Upper lobe of right lung (tissue), 1 donor: ENCODE measurements around the gene STRIP1. TPM values are rescaled to one million over a fixed set of nuclear protein-coding genes. Genes with fewer than 3 reads are reported as not detected.
A peak's percentile ranks its signal among the peaks of the same experiment; 100 is the strongest.

Source experiments
- ATAC-seq: fragments of 200-7000 bp; cut with Tn5 transposase; one replicate; pipeline ENCODE4 v1.9.1; 2020; ENCODE audit warnings: mild to moderate bottlenecking, moderate library complexity
- DNase-seq: peaks from one replicate; pipeline ENCODE4 v3.0.0-alpha.2; 2020
- H3K27ac ChIP-seq: fragments of 200-600 bp; one replicate; pipeline ENCODE4 v1.8.0; 2022
- H3K27me3 ChIP-seq: fragments of 200-600 bp; one replicate; pipeline ENCODE4 v1.8.0; 2022; ENCODE audit warnings: mild to moderate bottlenecking
- H3K36me3 ChIP-seq: fragments of 200-600 bp; one replicate; pipeline ENCODE4 v1.8.0; 2022
- H3K4me1 ChIP-seq: fragments of 200-600 bp; one replicate; pipeline ENCODE4 v1.8.0; 2022
- H3K4me3 ChIP-seq: fragments of 200-600 bp; one replicate; pipeline ENCODE4 v1.8.0; 2022; ENCODE audit warnings: mild to moderate bottlenecking
- H3K9me3 ChIP-seq: fragments of 200-600 bp; one replicate; pipeline ENCODE4 v1.8.0; 2022
- CTCF ChIP-seq: fragments of 200-600 bp; IDR thresholded peaks from one replicate; pipeline ENCODE4 v1.8.0; 2022; ENCODE audit warnings: antibody characterized with exemption
- intact Hi-C: fragments of 100-400 bp; cut with DNase I; formaldehyde crosslinking; loops from one replicate; pipeline ENCODE4 v1.11.0; 2022
- total RNA-seq: library from RNA; stranded (reverse); fragmentation: NEBNext Ultra II Directional; extraction: Animal tissue kit (Norgen Biotek cat#: 25700); gene quantifications from one replicate; pipeline ENCODE4 v1.2.1, GENCODE V29; 2021
- donor health status: DM: no; HTN: yes; CAD: no; lungs with severe emphysema.

STRIP1 gene
- total RNA-seq, 1 donor from 2014 or later = 35.6 TPM

DNA sequence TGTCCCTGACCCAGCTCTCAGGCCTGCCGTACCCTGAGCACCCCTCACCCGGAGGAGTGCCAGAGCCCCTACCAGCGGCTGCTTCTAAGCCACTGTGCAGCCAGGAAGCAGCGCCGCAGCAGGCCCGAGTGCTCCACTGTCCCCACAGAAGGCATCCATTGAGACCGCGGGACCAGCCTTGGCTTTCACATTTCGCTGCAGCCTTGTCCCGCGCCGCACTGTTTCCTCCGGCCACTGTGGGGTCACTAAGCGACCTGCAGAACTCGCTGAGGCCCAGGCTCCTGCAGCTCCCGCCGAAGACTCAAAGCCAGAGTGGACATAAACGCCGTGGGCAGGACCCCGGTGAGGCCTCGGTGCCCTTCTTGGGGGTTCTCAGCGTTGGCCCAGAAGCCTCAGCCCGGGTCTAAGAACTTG is 33.1 kb downstream of the STRIP1 start:
- intact Hi-C loops = no loop called here
- H3K27me3 ChIP-seq = peaks cover 56% of the 10 kb centered on the region
- DNase-seq = peak; percentile 59
- H3K36me3 ChIP-seq = no peaks in the 10 kb centered on the region
- no peak for ATAC-seq
- H3K4me3 ChIP-seq = no peak overlapping the region
- TF ChIP-seq CTCF = no peak
- peaks cover 22% of the 10 kb centered on the region for H3K4me1 ChIP-seq
- no peak overlapping the region for H3K27ac ChIP-seq
- H3K9me3 ChIP-seq = no peaks in the 10 kb centered on the region

DNA sequence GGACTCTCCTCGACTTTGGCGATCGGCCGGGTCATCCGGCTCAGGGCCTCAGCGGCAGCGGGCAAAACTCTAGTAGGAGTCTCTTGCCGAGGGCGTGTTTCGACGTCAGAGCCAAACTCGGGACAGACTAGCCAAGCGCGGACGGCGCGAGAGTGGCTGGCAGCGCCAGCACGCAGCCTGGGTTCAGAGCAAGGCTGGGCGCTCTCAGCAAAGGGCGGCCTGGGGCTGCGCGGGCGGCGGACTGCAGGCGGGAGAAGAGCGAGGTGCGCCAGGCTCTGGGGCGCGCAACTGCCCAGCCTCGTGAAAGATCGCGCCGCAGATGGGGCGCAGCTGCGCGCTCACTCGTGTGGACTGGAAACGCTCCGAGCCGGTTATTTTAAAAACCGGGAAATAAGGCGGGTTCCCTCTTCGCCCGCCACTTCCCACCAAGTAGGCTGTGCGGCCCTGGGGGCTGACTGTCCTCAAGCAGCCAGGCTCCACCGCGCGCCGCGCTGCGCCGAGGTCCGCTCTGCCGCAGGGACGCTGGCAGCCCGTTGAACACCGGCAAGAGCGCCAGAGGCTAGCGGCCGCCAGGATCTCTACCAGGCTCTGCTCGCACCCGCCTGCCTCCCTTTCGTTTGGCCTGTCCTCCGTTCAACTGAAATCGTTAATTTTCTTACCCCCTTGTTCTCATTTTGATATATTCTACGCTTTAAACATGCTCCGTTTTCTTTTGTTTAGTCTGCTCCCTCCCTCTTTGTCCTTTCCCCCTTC is 33.6 kb downstream of the STRIP1 start:
- TF ChIP-seq CTCF = no peak
- no peak for ATAC-seq
- Histone ChIP-seq H3K27me3 (peaks cover 62% of the 10 kb centered on the region), H3K4me3 (no peak overlapping the region), H3K4me1 (peaks cover 22% of the 10 kb centered on the region), H3K36me3 (no peaks in the 10 kb centered on the region), H3K27ac (no peak overlapping the region), H3K9me3 (no peaks in the 10 kb centered on the region)
- DNase-seq = peak; percentile 60
- intact Hi-C loops = no loop called here

DNA sequence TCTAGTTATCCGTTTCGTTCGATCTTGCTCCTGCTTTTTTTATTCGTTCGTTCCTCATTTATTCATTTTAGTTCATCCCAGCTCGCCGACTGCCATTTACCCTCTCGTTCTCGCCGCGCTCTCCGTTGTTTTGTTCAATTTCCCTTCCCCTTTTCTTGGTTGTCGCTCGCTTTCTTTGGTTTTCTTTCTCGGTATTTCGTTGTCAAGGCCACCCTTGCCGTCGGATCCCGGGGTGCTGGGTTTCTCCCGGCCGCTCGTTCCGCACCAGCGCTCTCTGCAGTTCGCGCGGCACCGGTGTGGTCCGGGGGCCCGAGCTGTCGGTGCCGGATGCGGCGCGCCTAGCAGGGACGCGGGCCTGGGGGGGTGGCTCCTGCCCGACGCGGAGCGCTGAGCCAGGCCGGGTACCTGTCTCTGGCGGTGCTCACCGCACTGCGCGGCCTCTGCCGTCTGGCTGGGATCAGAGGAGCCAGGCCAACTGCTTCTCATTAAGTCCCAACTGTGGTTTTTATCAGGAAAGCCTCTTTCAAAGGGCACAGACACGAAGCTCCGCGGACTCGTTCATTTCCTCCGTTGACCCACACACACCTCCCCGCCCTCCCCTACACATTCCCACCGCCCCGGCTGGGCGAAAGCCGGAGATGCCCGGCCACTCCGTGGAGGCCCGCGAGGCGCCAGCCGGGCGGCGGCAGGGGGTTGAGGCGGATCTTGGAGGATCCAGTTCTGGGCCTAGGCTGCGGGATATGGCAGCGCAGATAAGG is 34.4 kb downstream of the STRIP1 start:
- Histone ChIP-seq H3K27me3 (peaks cover 70% of the 10 kb centered on the region), H3K36me3 (no peaks in the 10 kb centered on the region), H3K4me3 (no peak overlapping the region), H3K27ac (no peak overlapping the region), H3K9me3 (no peaks in the 10 kb centered on the region), H3K4me1 (peaks cover 22% of the 10 kb centered on the region)
- DNase-seq = no peak
- no peak for TF ChIP-seq CTCF
- ATAC-seq = no peak
- intact Hi-C loops = no loop called here

DNA sequence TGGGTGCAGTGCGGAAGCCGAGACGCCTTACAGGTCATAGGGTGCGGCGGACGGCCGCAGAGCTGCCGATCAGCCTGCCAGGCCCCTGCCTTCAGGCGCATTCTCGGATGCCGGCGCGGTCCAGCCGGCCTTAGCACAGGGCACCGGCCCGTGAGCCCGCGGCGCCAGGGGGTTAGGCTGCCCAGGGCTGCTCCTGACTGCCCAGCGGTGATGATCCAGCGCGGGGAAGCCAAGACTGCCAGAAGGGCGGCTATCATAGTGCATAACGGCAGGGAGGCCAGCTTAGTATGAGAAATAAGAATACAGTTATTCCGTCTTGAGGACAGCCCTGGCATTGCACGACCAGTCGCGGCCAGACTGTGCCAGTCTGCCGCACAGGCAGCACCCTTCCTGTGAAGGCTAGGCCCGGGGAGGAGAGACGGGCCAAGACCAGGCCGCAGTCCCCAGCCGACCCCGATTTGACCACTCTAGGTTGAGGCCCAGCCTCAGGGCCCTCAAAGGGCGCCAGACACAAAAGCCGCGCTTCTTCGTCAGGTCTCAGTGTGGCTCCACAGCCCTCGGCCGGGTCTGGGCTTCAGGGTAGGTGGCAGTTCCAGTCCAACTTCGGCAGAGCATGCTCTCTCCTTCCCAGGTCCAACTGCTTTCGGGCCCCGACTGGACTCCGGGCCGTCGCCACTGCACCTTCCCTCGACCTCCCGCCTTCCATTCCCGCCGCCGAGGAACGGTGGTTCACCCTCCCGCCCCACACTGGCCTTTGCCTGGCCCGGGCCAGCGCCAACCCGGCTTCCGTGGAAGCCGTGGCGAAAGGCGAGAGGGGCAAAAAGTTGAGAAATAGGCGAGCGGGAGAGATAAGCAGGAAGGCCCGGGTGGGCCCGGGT is 35.2 kb downstream of the STRIP1 start:
- intact Hi-C loops = no loop called here
- Histone ChIP-seq H3K27ac (no peak overlapping the region), H3K27me3 (peaks cover 72% of the 10 kb centered on the region), H3K4me1 (peaks cover 22% of the 10 kb centered on the region), H3K9me3 (no peaks in the 10 kb centered on the region), H3K36me3 (no peaks in the 10 kb centered on the region), H3K4me3 (peak overlapping the region; percentile 26)
- no peak for TF ChIP-seq CTCF
- peak; percentile 34 for ATAC-seq
- no peak for DNase-seq

- DNase-seq = no peak
- Histone ChIP-seq H3K27ac (no peak overlapping the region), H3K4me1 (peaks cover 22% of the 10 kb centered on the region), H3K9me3 (no peaks in the 10 kb centered on the region), H3K27me3 (peaks cover 72% of the 10 kb centered on the region), H3K36me3 (no peaks in the 10 kb centered on the region), H3K4me3 (peak overlapping the region; percentile 26)
- intact Hi-C loops = no loop called here
- ATAC-seq = peak; percentile 11
- no peak for TF ChIP-seq CTCF
These were observed 35.9 kb downstream of the STRIP1 start for GRCh38 chr1:110070282-110070669.
